Activated CD4-positive, alpha-beta T cell treated with anti-CD3 and anti-CD28 coated beads for 48 hours (primary cell): Measurements from ENCODE around the gene CBX2.

Experiments used
- DNase-seq: peaks from one replicate; pipeline ENCODE4 v3.0.0-alpha.2; 2020

Gene CBX2

DNA sequence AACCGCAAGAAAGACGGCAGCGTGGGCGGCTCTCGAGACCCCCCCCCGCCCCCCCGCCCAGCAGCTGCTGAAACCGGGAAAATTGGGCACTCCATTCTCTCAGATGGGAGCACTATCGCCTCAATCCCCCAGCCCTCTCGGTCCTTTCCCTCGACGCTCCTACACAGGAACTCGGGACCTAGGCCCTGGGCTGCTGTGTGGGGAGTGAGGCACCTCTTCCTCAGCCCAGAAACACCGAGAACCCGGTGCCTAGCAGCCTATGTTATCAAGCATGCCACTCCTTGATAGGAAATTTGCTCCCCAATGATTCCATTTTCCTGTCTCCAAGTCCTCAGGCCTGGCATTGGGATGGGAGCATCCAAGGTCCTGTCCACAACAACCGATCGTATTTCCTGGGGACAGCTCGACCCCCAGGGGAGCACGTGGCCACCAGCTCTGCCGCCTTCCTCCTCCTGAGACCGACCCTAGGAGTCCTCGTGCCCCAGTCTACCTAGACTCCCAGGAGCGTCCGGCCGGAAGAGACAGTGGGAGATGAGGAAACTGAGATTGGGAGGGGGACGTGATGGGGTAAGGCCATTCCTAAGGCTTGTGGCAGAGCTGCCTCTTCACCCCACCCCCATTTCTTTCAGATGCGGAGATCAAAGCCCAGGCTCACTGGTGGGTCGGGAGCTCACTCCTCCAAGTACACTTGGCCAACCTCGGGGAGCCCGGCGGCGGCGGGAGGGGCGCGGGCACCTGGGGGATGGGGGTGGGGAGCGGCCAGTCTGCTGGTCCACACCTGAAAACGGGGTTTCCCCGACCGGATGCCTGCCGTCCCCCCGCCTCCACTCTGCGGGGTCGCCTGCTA lies 36.4 kb downstream of the CBX2 start:
- DNase-seq: no peak

DNA sequence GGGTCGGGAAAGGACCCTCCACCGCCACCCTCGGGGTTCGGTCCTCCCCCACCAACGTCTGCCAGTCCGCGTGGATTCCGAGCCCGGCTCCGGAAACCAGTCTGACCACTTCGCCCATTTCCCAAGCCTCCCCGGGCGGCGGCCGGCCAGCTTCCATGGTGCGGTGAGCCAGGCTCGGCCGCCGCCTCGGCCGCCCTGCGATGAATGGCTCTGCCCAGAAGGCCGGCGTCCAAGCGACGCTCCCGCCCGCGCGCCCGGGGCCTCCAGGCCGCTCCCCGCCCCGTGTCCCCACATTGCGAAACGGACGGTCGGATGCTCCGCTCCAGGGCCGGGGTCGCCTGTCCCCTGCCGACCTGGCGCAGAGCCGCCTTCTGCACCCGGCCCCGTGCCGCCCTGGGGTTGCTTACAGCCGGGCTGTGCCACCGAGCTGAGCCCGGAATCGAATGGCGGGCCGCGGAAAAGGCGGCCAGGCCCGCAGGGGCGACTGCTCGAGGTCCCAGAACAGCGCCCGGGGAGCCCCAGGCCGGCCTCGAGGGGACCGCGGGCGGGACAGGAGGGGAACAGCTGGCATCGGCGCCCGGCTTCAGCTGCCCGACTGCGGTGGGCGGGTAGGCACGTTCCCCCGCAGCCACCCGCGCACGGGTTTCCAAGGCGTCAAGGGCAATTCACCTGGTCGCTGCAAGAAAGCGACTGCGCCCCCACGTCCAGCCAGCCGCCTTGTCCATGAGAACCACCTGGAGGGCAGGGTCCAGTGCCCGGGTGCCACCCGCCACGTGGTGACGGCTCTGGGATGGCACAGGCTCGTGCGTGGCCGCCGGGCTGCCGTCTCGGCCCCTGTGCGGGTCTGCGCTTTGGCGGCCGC lies 37.3 kb downstream of the CBX2 start:
- no peak for DNase-seq

DNA sequence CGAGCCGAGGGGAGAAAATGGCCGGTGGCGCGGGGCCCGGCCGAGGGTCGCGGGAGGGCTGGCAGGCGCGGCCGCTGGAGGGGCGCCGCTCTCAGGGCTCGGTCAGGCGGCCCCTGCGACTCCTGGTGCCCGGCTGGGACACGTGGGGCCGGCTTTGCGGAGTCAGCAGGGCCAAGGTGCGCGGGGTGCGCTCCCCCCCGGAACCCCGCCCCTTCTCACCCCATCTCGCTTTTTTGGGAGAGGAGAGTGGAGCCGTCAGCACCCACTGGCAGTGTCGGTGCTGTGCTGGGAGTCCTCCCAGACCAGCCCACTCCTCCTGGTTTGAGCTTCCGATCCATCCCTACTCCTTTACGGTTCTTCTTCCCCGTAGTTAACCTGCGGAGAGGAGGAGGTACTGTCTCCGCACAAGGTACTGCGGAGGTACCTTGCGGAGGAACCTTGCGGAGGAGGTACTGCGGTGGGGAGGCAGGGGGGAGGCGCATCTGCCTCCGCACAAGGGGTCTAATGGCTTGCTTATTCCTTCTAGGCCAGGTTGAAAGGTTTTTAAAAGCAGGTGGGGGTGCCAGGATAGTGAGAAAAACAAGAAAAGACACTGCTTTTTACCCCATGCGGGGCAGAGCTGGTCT lies 38.0 kb downstream of the CBX2 start:
- no peak for DNase-seq

DNA sequence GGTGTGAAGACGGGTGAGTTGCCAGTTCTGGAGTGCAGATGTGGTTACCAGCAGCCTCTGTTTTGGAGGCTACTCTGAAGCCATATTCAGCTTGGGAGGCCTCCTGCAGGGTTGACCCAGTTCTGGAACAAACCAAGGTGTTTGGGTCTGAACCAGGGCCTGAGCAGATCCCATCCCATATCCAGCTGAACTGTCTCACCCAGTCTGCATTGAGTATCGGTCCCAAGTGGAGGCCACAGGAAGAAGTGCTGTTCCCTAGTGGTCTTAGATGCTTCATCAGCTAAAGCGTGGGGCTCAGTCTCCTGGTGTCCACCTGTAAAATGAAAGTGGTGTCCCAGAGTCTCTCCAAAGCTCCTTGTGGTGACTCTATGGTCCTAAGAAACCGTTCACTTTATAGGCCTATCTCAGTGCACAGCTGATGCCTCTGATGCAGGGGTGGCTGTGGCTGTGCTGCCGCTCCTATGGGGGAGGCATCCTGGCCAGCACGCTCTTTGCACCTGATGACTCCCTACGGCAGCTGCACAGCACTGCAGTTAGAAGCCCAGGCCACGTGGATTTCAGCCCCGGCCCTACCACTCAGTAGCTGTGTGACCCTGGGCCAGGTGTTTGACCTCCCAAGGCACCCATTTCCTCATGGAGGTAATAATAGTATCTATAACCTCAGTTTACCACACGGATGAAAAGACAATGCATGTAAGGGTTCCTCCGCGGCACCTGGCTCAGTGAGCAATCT lies 40.2 kb downstream of the CBX2 start:
- no peak for DNase-seq

DNA sequence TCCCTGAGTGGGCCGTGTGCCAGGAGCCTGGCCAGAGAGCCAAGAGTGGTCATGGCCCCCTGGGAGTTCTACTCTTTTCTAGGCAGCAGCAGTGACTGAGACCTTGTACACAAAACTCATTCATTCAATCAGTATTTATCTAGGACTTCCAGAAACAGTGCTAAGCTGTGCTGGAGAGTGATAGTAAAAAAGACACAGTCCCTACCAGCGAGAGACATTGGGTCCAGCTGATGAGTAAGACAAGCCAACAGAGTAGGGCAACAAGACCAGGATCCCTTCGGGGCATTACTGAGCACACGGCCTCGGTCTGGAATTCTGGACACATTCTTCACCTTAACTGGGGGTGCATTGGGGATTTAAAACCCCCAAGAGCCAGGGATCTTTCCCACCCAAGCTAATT lies 41.1 kb downstream of the CBX2 start:
- DNase-seq: no peak

DNA sequence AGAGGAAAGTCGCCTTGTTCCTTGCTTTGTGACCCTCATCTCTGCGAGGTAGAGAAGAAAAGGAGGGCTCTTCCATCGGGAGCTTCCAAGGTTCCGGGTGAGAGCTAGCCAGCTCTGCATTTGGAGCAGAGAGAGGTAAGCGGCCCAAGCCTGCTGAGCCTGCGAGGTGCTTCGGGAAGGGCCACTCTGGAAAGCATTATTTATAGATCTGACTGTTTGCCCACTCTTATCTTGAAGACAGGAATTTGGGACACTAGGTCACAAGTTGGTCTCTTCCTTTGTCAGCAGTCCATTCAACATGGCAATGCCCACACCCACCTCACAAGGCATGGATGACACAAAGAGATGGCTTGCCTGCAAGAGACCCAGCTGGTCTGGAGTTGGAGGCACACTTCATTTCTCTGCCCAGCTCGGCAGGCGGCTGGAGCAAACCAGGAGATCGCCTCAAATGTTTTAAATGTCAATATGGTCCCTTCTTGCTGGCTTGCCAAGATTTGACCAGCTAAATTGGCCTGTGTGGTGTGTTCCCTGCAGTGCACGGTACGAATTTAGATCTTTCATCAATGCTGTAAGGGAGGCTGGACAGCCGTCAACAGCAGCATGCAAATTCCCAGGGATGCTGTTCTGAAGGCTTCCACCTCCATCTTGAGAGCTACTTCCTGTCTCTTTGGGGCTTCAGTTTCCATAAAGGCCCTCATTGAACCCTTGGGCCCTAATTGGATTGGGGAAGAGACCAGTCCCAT lies 41.8 kb downstream of the CBX2 start:
- no peak for DNase-seq

DNA sequence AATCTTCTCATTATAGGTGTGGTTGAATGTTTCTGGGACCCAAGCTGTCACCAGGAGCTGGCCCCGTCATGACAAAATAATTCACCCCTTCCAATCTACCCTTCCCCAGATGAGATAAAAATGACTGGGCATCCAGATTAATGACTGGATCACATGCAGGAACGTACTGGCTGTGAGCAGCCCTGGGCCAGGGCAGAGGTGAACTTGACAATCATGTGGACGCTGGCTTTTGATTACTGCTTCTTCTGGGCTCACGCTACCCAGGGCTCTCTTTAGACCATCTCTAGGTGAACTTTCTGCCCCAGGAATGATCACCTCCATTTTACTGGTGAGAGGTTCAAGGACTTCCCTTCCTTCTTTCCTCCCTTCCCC lies 43.0 kb downstream of the CBX2 start:
- no peak for DNase-seq

DNA sequence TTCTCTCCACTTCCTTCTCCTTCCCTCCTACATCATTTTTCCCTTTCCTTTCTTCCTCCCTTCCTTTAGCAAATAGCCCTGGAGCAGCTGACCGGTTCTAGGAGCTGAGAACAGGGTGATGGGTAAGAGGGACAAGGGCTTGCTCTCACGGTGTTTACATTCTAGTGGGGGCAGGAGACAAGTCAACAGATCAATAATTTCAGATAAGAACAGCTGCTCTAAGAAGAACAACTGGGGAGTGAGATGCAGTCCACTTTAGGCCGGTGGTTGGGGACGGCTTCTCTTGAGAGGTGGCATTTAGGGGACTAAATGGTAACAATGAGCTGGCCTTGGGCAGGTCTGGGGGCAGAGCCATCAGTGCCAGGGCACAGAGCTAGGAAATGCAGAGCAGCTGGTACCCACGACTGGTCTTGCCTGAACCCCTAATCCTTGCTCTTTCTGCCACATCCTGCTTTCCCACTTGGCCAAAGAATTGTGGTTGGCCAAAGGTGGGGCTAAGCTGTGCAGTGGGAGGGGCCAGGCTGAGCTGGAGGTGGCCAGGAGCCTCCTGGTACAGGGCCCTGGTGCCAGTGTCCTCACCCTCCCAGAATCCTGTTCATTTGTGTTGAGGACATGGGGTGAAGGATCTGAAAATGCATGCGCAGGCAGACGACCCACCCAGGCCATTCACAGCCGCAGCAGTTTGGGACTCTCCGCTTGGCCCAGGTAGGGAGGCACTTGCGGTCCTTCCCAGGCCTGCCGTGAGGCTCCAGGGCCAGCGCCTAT lies 43.6 kb downstream of the CBX2 start:
- DNase-seq: no peak

DNA sequence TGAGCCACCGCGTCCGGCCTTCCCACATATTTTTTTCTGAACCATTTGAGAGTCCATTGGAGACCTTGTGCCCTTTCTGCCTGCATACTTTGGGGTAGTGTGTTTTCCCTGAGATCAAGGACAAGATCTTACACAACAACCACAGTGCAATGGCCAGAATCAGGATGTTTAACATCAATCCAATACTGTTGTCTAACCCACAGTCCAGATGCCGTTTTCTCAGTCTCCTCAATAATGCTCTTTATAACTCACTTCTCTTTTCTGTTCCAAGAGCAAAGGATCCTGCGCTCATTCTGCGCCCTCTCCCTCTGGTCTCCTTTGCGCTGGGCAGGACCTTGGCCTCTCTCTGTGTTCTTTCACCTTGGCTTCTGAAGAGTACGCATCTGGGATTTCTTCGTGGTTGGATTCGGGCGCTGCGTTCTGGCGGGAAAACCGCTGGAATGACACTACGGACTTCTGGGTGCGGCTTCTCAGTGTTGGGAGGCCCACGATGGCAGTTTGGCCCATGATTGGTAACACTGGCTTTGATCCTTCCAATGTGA lies 44.7 kb downstream of the CBX2 start:
- no peak for DNase-seq

DNA sequence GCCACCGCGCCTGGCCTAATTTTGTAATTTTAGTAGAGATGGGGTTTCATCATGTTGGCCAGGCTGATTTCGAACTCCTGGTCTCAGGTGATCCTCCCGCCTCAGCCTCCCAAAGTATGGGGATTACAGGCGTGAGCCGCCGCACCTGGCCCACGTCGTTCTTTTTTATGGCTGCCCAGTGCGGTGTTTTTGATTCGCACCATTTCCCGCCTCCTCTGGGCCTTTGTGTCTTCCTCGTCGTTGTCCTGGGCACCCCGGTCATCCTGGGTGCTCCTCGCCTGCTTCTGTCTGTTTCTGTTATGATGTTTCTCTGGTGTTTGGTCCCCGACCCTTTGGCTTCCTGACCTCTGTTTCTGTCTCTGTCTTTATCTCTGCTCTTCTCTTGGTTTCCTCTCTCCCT lies 46.3 kb downstream of the CBX2 start:
- no peak for DNase-seq

DNA sequence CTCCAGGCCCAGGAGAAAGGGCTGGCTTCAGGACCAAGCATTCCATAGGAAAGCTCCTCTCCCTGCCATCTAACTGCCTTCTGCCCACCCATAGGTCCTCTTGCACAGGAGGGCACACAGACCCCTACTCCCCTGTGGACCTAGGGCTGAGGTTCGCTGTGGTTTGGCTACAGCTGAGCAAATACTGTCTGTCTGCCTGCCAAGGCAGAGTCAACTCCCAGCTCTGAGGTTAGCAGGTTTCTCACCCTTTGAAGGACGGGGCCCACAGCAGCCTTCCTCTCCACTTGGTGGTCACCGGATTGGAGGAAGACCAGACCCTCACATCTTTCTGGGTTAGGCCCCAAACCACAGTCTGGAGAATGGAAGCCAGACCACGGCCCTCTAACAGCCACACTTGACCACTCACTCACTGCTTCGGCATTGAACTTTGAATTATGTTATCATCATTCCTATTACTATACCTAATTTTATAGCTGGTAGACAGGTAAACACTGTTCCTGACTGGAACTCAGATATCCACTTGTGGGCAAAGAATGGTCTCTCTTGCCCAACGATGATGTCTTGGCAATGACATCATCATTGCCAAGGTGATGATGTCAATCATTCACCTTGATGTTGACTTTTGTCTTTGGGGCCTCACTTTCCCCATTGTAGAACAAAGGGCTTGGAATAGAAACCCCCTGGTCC lies 47.1 kb downstream of the CBX2 start:
- no peak for DNase-seq

DNA sequence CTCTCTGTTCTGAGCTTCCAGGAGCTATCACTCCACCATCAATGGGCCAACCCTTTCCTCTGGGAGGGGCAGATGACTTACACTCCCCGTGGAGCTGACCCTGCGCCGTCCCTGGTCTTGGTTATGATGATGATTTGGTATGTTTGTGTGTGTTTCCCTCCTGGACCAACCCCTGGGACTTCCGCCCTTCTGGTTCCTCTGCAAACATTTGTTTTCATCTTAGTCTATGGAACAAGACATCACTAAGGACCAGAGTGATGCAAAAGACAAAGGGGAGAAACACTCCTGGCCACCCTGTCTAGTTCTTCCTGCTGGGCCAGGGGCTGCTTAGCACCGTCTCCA lies 47.6 kb downstream of the CBX2 start:
- DNase-seq: no peak

DNA sequence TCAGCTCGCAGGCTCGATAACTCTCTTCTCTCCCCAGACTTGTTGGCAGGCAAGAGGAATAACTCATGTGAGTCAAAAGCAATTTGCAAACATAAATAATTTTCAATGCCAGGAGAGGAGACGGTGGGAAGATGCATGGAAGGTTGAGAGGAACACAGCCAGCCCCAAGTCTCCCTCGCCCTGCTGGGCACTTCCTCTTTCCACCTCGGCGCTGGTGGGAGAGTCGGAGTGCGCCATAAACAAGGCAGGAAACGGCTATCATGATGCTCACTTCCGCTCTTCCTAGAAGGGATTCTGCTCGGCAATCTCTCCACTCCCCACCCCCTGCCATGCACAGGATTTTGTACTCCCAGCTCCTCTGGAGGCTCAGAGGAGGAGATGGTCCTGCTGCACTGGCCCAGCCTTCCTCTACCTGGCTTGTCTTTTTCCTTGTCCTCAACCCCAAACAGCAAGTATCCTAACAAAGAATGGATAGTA lies 48.3 kb downstream of the CBX2 start:
- no peak for DNase-seq

DNA sequence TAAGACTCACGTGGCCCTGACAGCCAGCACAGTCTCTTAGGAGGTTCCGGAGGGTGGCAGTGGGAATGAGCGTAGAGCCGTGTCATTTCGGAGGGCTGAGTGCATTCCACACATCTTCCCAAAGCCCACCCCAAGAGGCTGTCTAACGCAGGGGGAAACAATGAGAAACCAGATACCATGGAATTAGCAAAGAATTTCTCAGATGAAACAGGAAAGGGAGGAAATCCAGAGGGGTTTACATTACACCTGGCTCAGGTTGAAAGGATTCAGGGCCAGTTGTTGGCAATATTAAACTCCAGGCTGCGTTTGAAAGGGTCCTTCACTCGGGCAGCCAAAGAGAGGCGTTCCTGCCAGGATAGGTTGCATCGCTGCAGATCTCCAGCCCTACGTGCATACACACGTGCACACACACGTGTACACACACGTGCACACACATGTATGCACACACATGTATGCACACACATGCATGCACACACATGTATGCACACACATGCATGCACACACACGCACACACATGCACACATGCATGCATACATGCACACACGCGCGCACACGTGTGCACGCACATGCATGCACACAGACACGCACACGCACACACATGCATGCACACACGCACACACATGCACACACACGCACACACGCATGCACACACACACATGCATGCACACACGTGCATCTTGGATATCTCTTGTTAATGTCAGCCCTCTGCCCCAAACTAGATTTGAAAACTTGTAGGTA lies 49.1 kb downstream of the CBX2 start:
- no peak for DNase-seq

DNA sequence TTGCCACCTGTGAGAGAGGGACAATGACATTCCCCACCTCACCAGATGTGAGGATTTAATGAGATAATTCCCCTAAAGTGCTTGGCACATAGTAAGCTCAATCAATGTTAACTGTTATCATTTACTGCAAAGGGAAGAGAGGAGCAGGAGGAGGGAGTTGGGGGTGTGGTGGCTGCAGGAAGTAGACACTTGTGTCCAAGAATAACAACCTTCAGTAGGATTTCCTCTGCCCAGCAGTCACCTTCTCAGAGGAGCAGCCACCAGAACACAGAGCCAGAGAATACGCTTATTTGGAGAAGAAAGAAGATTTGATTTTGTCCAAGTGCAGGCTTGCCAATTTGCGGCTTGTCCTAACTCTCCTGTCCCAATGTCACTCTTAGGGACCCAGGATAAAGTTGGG lies 51.1 kb downstream of the CBX2 start:
- DNase-seq: no peak

DNA sequence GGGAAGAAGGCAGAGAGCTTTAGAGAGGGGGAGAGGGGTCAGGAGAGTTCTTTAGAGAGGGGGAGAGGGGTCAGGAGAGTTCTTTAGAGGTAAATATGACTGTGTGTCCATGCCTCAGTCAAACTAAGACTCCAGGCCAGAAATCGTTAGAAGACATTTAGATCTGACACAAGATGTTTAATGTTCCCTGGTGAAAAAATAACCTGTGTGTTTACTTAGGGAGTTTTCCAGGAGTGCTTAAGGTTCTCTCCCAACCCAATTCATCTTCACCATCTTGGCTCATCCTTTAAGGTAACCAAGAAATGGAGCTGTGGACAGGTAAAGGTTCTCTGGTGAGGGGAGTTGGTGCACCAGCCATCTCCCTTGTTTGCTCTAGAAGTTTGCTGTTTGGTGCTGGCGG lies 51.5 kb downstream of the CBX2 start:
- DNase-seq: no peak

DNA sequence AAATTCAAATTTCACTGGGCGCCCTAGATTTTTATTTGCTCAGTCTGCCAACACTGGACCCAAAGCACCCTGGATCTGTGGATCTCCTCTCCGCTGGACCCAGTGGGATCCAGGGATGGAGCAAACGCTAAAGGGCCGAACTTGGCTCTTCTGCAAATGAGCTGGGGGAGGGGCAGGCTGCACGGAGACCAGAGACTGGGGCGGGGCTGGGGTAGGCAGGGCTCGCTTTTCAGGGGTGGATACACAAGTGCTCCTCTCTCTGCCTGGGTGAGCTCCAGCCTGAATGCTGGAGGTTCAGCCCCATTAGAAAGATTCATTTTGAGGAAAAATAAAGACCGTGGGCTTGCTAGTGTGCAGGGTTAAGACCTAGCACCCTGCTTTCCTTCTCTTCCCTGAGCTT lies 52.4 kb downstream of the CBX2 start:
- DNase-seq: no peak

DNA sequence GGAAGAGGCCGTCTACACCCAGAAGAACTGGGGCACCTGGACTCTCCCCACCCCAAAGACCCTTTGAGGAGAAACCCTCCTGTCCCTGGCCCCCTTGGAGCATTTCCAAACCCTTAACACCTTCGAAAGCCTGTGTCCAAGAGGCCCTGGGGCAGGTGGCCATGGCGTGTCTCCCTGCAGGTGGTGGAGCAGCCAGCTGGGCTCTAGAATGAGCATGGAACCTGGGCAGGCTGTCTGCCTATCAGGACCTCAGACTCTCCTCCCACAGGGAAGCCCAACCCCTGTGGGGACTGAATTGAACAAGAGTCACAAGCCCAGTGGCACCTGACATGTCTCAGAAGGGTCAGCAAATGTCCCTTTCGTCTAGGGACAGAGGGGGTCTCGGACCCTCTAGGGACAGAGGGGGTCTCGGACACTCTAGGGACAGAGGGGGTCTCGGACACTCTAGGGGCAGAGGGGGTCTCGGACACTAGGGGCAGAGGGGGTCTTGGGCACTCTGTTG lies 52.9 kb downstream of the CBX2 start:
- DNase-seq: no peak
